HuH-7.5 (cell line): ENCODE measurements around the gene TRMT6.

Experiments used
- DNase-seq: peaks from one replicate; pipeline ENCODE4 v3.0.0; 2011; ENCODE audit warnings: low spot score

TRMT6 gene

GRCh38 chr20:5949943-5950270 lies 426 bp downstream of the TRMT6 start:
- DNase-seq = no peak

GRCh38 chr20:5947276-5947675 lies 3.1 kb downstream of the TRMT6 start:
- DNase-seq = no peak

GRCh38 chr20:5945963-5946362 lies 4.4 kb downstream of the TRMT6 start:
- no peak for DNase-seq

DNA sequence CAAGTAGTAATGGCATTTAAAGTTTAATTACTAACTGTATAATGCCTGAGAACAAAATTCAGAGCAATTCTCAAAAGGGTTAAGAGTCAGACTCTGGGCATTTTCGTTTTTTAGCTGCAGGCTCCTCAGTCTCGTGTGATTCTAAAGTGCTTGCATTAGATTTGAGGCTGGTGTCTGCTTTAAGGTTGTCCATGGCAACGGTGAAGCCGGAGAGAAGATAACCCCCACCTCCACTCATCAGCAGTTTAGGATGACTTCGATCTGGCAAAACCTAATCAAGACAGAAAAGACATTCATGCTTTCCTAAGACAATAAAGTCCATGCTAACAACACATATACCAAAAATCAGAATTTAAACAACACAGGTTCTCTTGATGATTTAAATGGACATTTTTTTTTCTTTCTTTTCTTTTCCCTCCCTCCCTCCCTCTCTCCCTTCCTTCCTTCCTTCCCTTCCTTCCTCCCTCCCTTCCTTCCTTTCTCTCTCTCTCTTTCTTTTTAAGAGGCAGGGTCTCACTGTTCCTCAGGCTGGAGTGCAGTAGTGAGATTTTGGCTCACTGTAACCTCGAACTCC lies 11.8 kb downstream of the TRMT6 start:
- DNase-seq = no peak

DNA sequence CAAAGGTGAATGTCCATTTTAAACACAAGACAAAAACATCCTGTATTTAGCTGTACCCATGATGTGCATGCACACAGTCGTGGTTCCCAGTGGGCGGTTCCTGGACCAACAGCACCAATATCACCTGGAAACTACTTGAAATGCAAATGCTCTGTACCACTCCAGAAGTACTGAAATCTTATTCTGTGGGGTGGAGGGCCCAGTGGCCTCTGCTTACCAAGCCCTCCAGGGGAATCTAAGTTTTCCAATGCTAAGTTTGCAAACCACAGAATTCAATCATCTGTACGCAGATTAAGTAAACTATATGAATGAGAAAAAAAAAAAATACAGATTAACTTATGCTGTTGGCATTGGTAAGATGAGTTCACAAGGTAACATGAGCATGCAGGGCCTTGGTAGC lies 14.1 kb downstream of the TRMT6 start:
- DNase-seq = no peak

GRCh38 chr20:5935384-5935783 lies 14.9 kb downstream of the TRMT6 start:
- DNase-seq = no peak

DNA sequence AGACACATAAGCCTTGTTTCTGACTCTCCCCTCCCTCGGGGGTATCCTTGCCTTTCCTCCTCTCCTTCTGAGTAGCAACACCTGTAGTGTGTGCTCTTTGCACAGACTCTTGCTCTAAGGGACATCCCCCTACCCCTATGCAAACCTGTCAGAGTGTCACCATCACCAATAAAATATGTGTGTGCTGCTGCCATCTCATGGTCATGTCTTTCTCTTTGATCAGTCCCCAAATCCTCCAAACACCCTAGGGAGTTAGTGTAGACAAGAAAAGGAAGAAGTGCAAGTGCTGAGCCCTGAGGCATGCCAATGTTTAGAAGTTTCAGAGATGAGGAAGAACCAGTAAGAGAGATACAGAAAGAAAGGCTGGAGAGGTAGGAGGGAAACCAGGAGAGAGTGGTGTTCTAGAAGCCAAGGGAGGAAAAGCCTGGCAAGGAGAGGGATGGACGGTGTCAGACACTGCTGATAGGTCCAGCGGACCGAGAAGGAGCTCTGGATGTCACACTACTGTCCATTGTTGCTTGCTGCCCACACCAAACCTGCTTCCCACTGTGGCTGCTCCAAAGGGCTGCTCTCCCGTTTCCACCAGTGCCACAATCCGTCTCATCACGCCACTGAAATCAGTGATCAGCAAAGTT lies 16.4 kb downstream of the TRMT6 start:
- DNase-seq = peak; percentile 44

DNA sequence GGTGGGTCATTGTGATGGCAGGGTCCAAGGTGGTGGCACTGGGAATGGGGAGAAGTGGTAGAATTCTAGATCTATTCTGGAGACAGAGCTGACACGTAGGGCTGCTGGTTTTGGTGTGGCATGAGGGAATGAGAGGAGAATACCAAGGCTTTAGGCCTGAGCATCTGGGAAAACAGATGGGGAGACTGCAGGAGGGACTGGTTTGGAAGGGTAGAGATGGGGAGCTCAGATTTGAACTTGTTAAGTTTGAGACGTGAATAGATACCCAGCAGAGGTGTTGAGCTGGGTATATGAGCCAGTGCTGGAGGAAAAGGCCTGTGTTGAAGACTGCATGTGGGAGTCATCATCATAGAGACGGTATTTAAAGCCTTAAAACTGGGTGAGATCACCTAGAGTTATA lies 17.5 kb downstream of the TRMT6 start:
- DNase-seq = no peak

DNA sequence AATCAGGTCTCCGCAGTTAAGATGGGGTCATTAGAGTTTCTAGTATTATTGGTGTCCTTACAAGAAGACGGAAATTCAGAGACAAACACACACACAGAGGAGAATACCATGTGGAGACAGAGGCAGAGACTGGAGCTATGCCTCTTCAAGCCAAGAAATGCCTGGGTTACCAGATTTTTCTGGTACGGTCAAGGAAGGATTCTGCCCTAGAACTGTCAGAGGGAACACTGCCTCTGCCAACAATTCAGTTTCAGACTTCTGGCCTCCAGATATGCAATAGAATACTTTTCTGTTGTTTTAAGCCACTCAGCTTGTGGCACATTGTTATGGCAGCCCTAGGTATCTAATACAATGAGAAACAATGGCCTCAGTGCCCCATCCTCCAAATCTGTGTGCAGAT lies 18.9 kb downstream of the TRMT6 start:
- no peak for DNase-seq

DNA sequence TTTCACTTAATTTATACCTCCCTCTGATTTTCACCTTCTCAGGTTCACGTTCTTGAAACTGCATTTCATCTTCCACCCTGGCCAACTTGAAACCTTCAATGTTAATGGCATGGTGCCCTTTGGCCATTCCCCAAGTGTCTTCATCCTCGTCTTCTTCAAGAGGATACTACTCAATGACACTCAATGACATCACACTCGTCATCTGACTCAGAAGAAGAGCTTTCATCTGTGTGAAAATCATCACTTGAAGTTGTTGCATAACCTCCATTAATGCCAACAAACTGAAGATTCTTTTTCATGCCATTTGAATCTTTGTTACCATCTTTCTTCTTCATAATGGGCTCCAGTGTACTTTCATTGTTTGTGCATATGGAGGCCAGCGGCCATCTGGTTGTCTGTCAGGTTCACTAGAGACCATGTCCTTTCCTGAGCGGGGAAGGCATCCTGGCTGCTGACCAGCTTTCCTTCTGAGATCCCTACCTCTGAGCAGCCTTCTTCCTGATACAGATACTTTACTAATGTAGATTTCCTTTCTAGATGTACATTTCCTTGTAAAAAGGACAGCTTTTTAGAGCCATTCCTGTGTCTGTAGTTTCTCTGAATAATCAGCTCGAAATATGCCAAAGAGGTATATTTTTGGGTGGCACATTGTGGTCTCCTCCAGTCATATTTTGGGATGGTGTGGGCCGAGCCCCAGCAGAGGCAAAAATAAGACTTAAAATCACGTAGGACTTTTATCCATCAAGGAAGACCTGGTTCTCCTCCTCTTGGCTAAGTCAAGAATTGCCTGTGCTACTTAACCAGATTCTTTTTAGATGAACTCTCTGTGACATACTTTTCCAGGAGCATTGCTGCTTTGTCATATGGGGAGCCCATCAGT lies 21.3 kb downstream of the TRMT6 start:
- no peak for DNase-seq

GRCh38 chr20:5927749-5928462 lies 22.4 kb downstream of the TRMT6 start:
- DNase-seq = no peak

DNA sequence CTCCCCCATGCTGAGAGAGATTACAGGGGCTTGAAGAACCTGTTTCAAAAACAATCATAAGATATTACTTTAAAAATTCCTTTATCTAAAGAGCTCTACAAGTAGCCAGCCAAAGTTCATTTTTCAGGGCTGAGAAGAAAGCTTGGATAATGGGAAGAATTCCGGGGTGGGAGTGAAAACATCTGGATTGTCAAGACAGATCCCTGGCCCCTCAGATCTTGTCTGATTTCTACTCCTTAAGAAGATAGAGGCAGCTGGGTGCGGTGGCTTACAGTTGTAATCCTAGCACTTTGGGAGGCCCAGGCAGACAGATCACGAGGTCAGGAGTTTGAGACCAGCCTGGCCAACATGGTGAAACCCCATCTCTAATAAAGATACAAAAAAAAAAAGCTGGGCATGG lies 24.8 kb downstream of the TRMT6 start:
- no peak for DNase-seq

GRCh38 chr20:5923493-5923892 lies 26.8 kb downstream of the TRMT6 start:
- DNase-seq = no peak

DNA sequence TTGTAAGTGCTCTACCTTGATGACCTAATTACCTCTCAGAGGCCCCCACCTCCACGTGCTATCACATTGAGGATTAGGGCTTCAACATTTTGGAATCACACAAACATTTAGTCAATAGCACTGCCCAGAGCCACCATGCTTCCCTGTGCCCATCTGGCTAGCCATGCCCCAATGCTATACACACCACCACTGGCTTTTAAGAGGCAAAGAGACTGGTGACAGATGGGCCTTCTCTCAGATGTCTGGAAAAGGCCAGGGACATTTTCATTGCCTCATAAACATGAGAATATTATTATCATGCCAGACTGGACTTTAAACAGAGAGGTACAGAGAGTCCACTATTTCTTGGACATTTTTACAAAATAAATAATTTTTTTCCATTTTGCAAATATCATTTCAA lies 29.8 kb downstream of the TRMT6 start:
- DNase-seq = no peak

DNA sequence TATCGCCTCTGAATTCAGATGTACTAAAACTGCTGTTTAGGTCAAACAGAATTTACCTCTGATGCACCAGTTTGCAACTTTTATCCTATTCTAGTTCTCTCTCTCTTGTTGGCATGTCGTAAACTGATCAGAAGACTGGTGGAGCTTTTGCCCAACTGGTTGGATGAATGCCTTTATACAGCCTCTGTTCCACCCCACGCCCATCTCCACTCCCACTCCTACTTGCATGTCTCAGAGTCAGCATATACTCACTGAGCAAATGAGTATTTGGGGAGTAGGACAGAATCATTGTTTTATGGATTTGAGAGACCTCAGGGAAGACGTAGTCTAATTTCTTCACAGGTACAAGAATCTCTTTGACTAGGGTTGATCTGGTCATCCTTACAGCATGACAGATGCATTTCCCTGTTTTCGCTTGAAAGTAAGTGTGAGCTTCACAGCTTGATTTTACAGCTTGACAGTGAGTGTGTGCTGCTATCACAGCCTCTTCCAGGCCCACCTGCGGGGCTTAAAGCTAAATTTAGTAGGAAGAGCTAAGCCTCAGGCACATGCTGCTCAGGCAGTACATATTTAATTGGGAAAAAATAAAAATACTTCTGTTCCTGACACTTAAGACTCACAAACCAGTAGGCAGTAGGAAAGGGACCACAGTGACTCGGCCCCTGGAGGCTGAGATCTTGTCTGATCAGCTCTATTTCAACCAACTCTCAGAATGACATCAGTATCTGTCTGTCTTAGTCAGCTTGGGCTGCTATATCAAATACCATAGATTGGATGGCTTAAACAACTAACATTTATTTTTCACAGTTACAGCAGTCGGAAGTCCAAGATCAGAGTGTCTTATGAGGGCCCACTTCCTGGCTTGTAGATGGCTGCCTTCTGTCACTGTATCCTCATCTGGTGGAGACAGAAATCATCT lies 30.4 kb downstream of the TRMT6 start:
- no peak for DNase-seq

GRCh38 chr20:5918856-5919625 lies 31.3 kb downstream of the TRMT6 start:
- DNase-seq = no peak

- DNase-seq = no peak
Observed at GRCh38 chr20:5914859-5915258, 35.5 kb downstream of the TRMT6 start.

DNA sequence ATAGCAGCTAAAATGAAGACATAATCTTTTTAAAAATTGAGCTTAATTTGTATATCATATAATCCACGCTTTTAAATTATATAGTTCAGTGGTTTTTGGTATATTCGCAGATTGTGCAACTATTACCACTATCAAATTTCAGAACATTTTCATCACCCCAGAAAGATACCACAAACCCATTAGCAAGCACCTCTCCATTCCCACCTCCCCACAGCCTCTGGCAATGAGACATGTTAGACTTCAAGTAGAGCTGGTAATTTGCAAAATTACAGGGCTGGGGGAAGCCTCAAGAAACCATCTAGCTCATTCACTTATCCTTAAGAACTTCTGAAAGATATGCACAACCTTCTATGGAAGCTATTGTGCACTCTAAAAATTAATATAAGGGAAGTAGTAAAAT lies 37.2 kb downstream of the TRMT6 start:
- DNase-seq = no peak

- DNase-seq = no peak
Observed at GRCh38 chr20:5910186-5910585, 40.1 kb downstream of the TRMT6 start.

DNA sequence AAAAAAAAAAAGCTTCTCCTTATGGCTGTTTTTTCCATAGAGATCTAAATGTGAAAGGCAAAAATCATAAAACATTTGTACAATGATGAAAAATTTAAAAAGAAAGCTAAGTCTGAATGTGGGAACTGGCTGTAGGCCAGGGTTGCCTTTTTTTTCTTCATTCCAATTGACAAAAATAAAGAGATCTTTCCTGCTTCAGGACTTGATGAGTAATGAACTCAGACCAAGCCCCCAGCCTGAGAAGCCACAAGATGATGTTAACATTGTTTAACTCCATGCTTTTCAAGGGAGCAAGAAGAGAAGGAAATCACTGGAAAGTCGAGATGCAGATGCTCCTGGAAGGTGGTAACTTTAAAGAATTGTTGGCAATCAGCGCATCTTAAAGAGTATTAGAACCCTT lies 41.4 kb downstream of the TRMT6 start:
- DNase-seq = no peak

GRCh38 chr20:5900908-5901307 lies 49.4 kb downstream of the TRMT6 start:
- DNase-seq = no peak
